H1 (cell line): ENCODE data around the gene SPTSSB. TPM values are rescaled to one million over a fixed set of nuclear protein-coding genes. Genes with fewer than 3 reads are reported as not detected.

Source experiments
- CTCF ChIA-PET: fragments of 300-600 bp; sonication (Branson Sonifier 250); formaldehyde crosslinking; loops from one replicate; lab custom pipeline; 2021; ENCODE audit not compliant: partially characterized antibody; lab: Charles Lee
- POLR2A ChIA-PET: fragments of 300-600 bp; sonication (Branson Sonifier 250); formaldehyde crosslinking; loops from one replicate; lab custom pipeline; 2021; ENCODE audit warnings: inconsistent platforms; ENCODE audit not compliant: partially characterized antibody; lab: Charles Lee
- DNase-seq, 2 experiments: peaks; one replicate each; pipeline versions ENCODE4 v3.0.0 to v3.0.0-alpha.2; 2010 to 2022; ENCODE audit warnings: low spot score in 2 of 2, low read depth in 1 of 2, mixed read lengths in 1 of 2
- FAIRE-seq: peaks from 2 replicates; lab custom pipeline; 2011; peaks lifted over from hg19 to GRCh38; lab: Jason Lieb, UNC
- H2AFZ ChIP-seq: 2 replicates; pipeline ENCODE4 v1.8.1; 2012; ENCODE audit warnings: low read length, inconsistent platforms
- H2AK5ac ChIP-seq: 2 replicates; pipeline ENCODE4 v1.6.1; 2013; ENCODE audit warnings: low read depth, low read length
- H2BK120ac ChIP-seq: replicated peaks from 2 replicates; pipeline ENCODE3; 2013; ENCODE audit warnings: low read depth, low read length, inconsistent platforms
- H2BK12ac ChIP-seq: 2 replicates; pipeline ENCODE4 v1.6.1; 2013; ENCODE audit warnings: low read depth, low read length
- H2BK15ac ChIP-seq: 2 replicates; pipeline ENCODE4 v1.6.1; 2013; ENCODE audit warnings: low read length
- H2BK20ac ChIP-seq: 2 replicates; pipeline ENCODE4 v1.6.1; 2013; ENCODE audit warnings: low read length
- H2BK5ac ChIP-seq: 2 replicates; pipeline ENCODE4 v1.6.1; 2013; ENCODE audit warnings: low read depth, low read length
- H3K14ac ChIP-seq: 2 replicates; pipeline ENCODE4 v1.6.1; 2013; ENCODE audit warnings: inconsistent platforms; ENCODE audit not compliant: insufficient read length
- H3K18ac ChIP-seq: 2 replicates; pipeline ENCODE4 v1.6.1; 2013; ENCODE audit warnings: low read length; ENCODE audit errors: extremely low read depth
- H3K23ac ChIP-seq: 2 replicates; pipeline ENCODE4 v1.6.1; 2013; ENCODE audit warnings: inconsistent platforms; ENCODE audit not compliant: insufficient read length
- H3K23me2 ChIP-seq: 2 replicates; pipeline ENCODE4 v1.6.1; 2013; ENCODE audit warnings: low read depth, low read length
- H3K27ac ChIP-seq: 2 replicates; pipeline ENCODE4 v1.6.1; 2011; ENCODE audit warnings: low read depth, low read length, inconsistent platforms
- H3K27me3 ChIP-seq, 4 experiments: replicated peaks in 1 of 4; 1 replicate in 1 of 4; 2 replicates in 3 of 4; pipeline versions ENCODE4 v1.6.1 to v1.8.1; 2011 to 2013; ENCODE audit warnings: low read length in 3 of 4, mild to moderate bottlenecking in 3 of 4, inconsistent platforms in 2 of 4, mixed read lengths in 2 of 4, moderate library complexity in 1 of 4; ENCODE audit not compliant: control insufficient read depth in 3 of 4, insufficient read depth in 3 of 4; ENCODE audit errors: extremely low read depth in 1 of 4
- H3K36me3 ChIP-seq, 4 experiments: 2 replicates each; pipeline versions ENCODE4 v1.6.1 to v1.8.1; 2011 to 2013; ENCODE audit warnings: mild to moderate bottlenecking in 4 of 4, low read length in 3 of 4, moderate library complexity in 2 of 4, control low read depth in 1 of 4, inconsistent platforms in 1 of 4; ENCODE audit not compliant: insufficient read depth in 4 of 4, control insufficient read depth in 2 of 4
- H3K4ac ChIP-seq: replicated peaks from 2 replicates; pipeline ENCODE3; 2013; ENCODE audit warnings: low read length, low read depth, mixed read lengths, inconsistent platforms; ENCODE audit not compliant: insufficient read length
- H3K4me1 ChIP-seq, 4 experiments: replicated peaks in 1 of 4; 1 replicate in 1 of 4; 2 replicates in 3 of 4; pipeline versions ENCODE4 v1.6.1 to v1.8.1; 2011 to 2013; ENCODE audit warnings: low read length in 3 of 4, inconsistent platforms in 2 of 4, mixed read lengths in 1 of 4; ENCODE audit not compliant: insufficient read depth in 4 of 4, control insufficient read depth in 3 of 4
- H3K4me2 ChIP-seq, 2 experiments: 2 replicates each; pipeline versions ENCODE4 v1.6.1 to v1.8.1; 2011 to 2013; ENCODE audit warnings: low read depth in 2 of 2, low read length in 2 of 2, control low read depth in 1 of 2, inconsistent platforms in 1 of 2, mild to moderate bottlenecking in 1 of 2; ENCODE audit not compliant: insufficient read depth in 1 of 2
- H3K4me3 ChIP-seq, 4 experiments: fragments of 200-600, 300-600 bp in 1 of 4; sonication (generic), shearing (Covaris generic), sonication (Bioruptor Twin) in 1 of 4; 2 replicates each; pipeline versions ENCODE4 v1.5.1 to v1.8.1; 2011 to 2016; ENCODE audit warnings: low read length in 4 of 4, low read depth in 3 of 4, control low read depth in 2 of 4, inconsistent platforms in 2 of 4, mild to moderate bottlenecking in 2 of 4, mixed read lengths in 1 of 4, moderate library complexity in 1 of 4; ENCODE audit not compliant: insufficient read depth in 2 of 4; ENCODE audit errors: extremely low read depth in 1 of 4
- H3K56ac ChIP-seq: replicated peaks from 2 replicates; pipeline ENCODE3; 2013; ENCODE audit warnings: low read depth, mild to moderate bottlenecking, mixed read lengths, low read length, inconsistent platforms; ENCODE audit not compliant: insufficient read length
- H3K79me1 ChIP-seq: 2 replicates; pipeline ENCODE4 v1.6.1; 2013; ENCODE audit warnings: low read depth, low read length, control low read depth
- H3K79me2 ChIP-seq, 2 experiments: 2 replicates each; pipeline versions ENCODE4 v1.6.1 to v1.8.1; 2012 to 2013; ENCODE audit warnings: low read length in 2 of 2, mild to moderate bottlenecking in 2 of 2, inconsistent platforms in 1 of 2; ENCODE audit not compliant: insufficient read depth in 2 of 2, control insufficient read depth in 1 of 2
- H3K9ac ChIP-seq, 4 experiments: replicated peaks in 1 of 4; 1 replicate in 1 of 4; 2 replicates in 3 of 4; pipeline versions ENCODE4 v1.6.1 to v1.8.1; 2011 to 2013; ENCODE audit warnings: low read depth in 3 of 4, low read length in 3 of 4, control low read depth in 2 of 4, mild to moderate bottlenecking in 2 of 4, moderate library complexity in 2 of 4, inconsistent platforms in 1 of 4; ENCODE audit errors: extremely low read depth in 1 of 4
- H3K9me3 ChIP-seq, 2 experiments: 2 replicates each; pipeline versions ENCODE4 v1.6.1 to v1.8.1; 2012 to 2013; ENCODE audit warnings: mild to moderate bottlenecking in 2 of 2, moderate library complexity in 2 of 2, control low read depth in 1 of 2, inconsistent platforms in 1 of 2, low read depth in 1 of 2, low read length in 1 of 2, mixed read lengths in 1 of 2; ENCODE audit not compliant: insufficient read depth in 2 of 2
- H4K20me1 ChIP-seq, 2 experiments: replicated peaks in 1 of 2; 2 replicates each; pipeline versions ENCODE3 to v1.8.1; 2011 to 2013; ENCODE audit warnings: inconsistent platforms in 2 of 2, low read length in 2 of 2, mild to moderate bottlenecking in 1 of 2; ENCODE audit not compliant: insufficient read depth in 2 of 2, control insufficient read depth in 1 of 2
- H4K5ac ChIP-seq: 2 replicates; pipeline ENCODE4 v1.6.1; 2013; ENCODE audit warnings: low read length, low read depth, mixed read lengths, inconsistent platforms; ENCODE audit not compliant: insufficient read length
- H4K8ac ChIP-seq: 2 replicates; pipeline ENCODE4 v1.8.0; 2013; ENCODE audit warnings: mild to moderate bottlenecking, moderate library complexity, low read length, inconsistent platforms; ENCODE audit not compliant: insufficient read depth; ENCODE audit errors: extremely low read depth
- H4K91ac ChIP-seq: replicated peaks from 2 replicates; pipeline ENCODE3; 2013; ENCODE audit warnings: low read length, mixed read lengths, inconsistent platforms; ENCODE audit not compliant: insufficient read length
- ASH2L ChIP-seq: fragments of 200-600, 300-600 bp; sonication (generic); IDR thresholded peaks from one replicate; pipeline ENCODE4 v1.7.1; 2017; ENCODE audit warnings: low read length
- CBX5 ChIP-seq: fragments of 300-800, 300-1000 bp; sonication (generic); IDR thresholded peaks from 2 replicates; pipeline ENCODE4 v1.7.1; 2016; ENCODE audit warnings: antibody characterized with exemption, low read length, low read depth
- CTBP2 ChIP-seq: IDR thresholded peaks from 2 replicates; pipeline ENCODE4 v1.7.0; 2011; ENCODE audit warnings: borderline replicate concordance, mild to moderate bottlenecking, moderate library complexity, mixed read lengths, low read length; ENCODE audit not compliant: insufficient read depth, insufficient read length
- FOSL1 ChIP-seq: IDR thresholded peaks from 2 replicates; pipeline ENCODE4 v1.6.1; 2011; ENCODE audit warnings: mild to moderate bottlenecking, low read depth, low read length, moderate library complexity; ENCODE audit not compliant: insufficient read depth
- GABPA ChIP-seq: IDR thresholded peaks from 2 replicates; pipeline ENCODE4 v1.6.1; 2011; ENCODE audit warnings: mild to moderate bottlenecking, low read length, moderate library complexity, borderline replicate concordance; ENCODE audit not compliant: insufficient read depth
- HDAC6 ChIP-seq: IDR thresholded peaks from one replicate; pipeline ENCODE4 v1.7.1; 2012; ENCODE audit warnings: low read depth, mild to moderate bottlenecking, inconsistent platforms, low read length, moderate library complexity
- JUN ChIP-seq: IDR thresholded peaks from 2 replicates; pipeline ENCODE4 v1.6.1; 2011; ENCODE audit warnings: low read depth, mild to moderate bottlenecking, improper control_type of control experiment, low read length
- NRF1 ChIP-seq: IDR thresholded peaks from 2 replicates; pipeline ENCODE4 v1.6.1; 2011; ENCODE audit warnings: mild to moderate bottlenecking, low read depth, low read length, improper control_type of control experiment
- POU5F1 ChIP-seq: IDR thresholded peaks from 2 replicates; pipeline ENCODE4 v1.6.1; 2011; ENCODE audit warnings: low read depth, mild to moderate bottlenecking, low read length, moderate library complexity
- RAD21 ChIP-seq, 2 experiments: IDR thresholded peaks in 1 of 2; conservative IDR thresholded peaks in 1 of 2; 2 replicates each; pipeline ENCODE4 v1.6.1; 2011; ENCODE audit warnings: low read depth in 2 of 2, low read length in 2 of 2, improper control_type of control experiment in 1 of 2, inconsistent platforms in 1 of 2, mild to moderate bottlenecking in 1 of 2, moderate library complexity in 1 of 2
- SIN3A ChIP-seq, 2 experiments: IDR thresholded peaks in 1 of 2; conservative IDR thresholded peaks in 1 of 2; 2 replicates each; pipeline ENCODE4 v1.6.1; 2011 to 2012; ENCODE audit warnings: low read length in 2 of 2, improper control_type of control experiment in 1 of 2, low read depth in 1 of 2, mild to moderate bottlenecking in 1 of 2
- SP2 ChIP-seq: IDR thresholded peaks from 2 replicates; pipeline ENCODE4 v1.6.1; 2012; ENCODE audit warnings: mild to moderate bottlenecking, low read length, inconsistent platforms
- WGBS, 2 experiments: shearing (Covaris generic) in 1 of 2; methylation state at CpG; one replicate each; pipeline versions ENCODE4 v1.1.6 to v1.1.7; 2013 to 2015; ENCODE audit warnings: low lambda C conversion rate in 2 of 2, mixed read lengths in 2 of 2, inconsistent platforms in 1 of 2, low coverage in 1 of 2, missing lambda C conversion rate in 1 of 2; ENCODE audit not compliant: insufficient replicate concordance in 2 of 2, insufficient coverage in 1 of 2, insufficient read length in 1 of 2; ENCODE audit errors: extremely low coverage in 1 of 2, missing lambda C conversion rate in 1 of 2; 5-methylcytosine and 5-hydroxymethylcytosine counted together
- polyA plus RNA-seq, 7 experiments: library from polyadenylated mRNA; depleted of rRNA in 3 of 7; stranded (reverse) in 5 of 7; unstranded in 2 of 7; fragments of >200 nt in 5 of 7; fragments of 200-250 nt in 2 of 7; gene quantifications; 1 replicate in 5 of 7; 2 replicates in 1 of 7; 4 replicates in 1 of 7; pipeline versions ENCODE4 v1.2.1 to v1.2.3, GENCODE V29; 2011 to 2013; ENCODE audit warnings: missing spikeins in 2 of 7, mixed read lengths in 2 of 7
- total RNA-seq: library from RNA; stranded (reverse); fragmentation: NEBNext Ultra II Directional; extraction: Animal tissue kit (Norgen Biotek cat#: 25700); gene quantifications from 2 replicates; pipeline ENCODE4 v1.2.1, GENCODE V29; 2021

The SPTSSB gene
- total and polyA plus RNA-seq, 2 of the 8 experiments (the other 6 are each of a cell fraction or from before 2014, with no cell fraction given) = 33.4 to 52.5 TPM

GRCh38 chr3:161310649-161311423 lies 60.5 kb downstream of the SPTSSB start:
- Histone ChIP-seq H3K79me1 (no peaks in the 10 kb centered on the region), H3K79me2 (no peaks in the 10 kb centered on the region), H2AFZ (no peak overlapping the region), H2BK20ac (no peak overlapping the region), H2BK12ac (no peak overlapping the region), H3K9ac (no peak overlapping the region), H3K27me3 (no peaks in the 10 kb centered on the region), H3K56ac (no peak overlapping the region), H2BK15ac (no peak overlapping the region), H3K9me3 (0 out of 4 replicates have a peak, but pooled peaks cover 0 to 2% of the 10 kb centered on the region in 2 experiments), H3K36me3 (no peaks in the 10 kb centered on the region), H3K4ac (no peak overlapping the region), H3K14ac (no peak overlapping the region), H3K27ac (no peak overlapping the region), H4K91ac (no peak overlapping the region), H4K20me1 (no peaks in the 10 kb centered on the region), H3K23me2 (no peaks in the 10 kb centered on the region), H2BK120ac (no peak overlapping the region), H3K4me2 (no peak overlapping the region), H3K4me1 (no peaks in the 10 kb centered on the region; a peak in 1 of 7 replicates), H3K23ac (no peak overlapping the region), H2BK5ac (no peak overlapping the region), H3K4me3 (no peak overlapping the region), H2AK5ac (no peak overlapping the region), H4K8ac (no peak overlapping the region), H4K5ac (no peak overlapping the region), H3K18ac (no peak overlapping the region)
- no peak for FAIRE-seq
- ChIA-PET POLR2A (no interaction called here), CTCF (interaction anchor here (1.3 to 6.9 kb wide), 2 partner anchors 9 to 19 kb away, joined by 5 to 54 read pairs; no protein-coding TSS in a partner anchor)
- 80% methylated on average over 5 of the region's 5 CpGs; no CpG with 5 or more reads in 1 of the 2 experiments for WGBS, 2 experiments
- no peak for DNase-seq
- TF ChIP-seq SIN3A (conservative IDR thresholded peaks at IDR 0.05 in 1 of 2, IDR thresholded peaks at IDR 0.05 in 1 of 2; ENCODE audit: low read depth in 1 of 2, low read length in 2 of 2) = no peak
- no peak for TF ChIP-seq ASH2L
- TF ChIP-seq SP2 = no peak
- TF ChIP-seq CTBP2 = no peak
- no peak for TF ChIP-seq HDAC6
- TF ChIP-seq FOSL1 = no peak
- TF ChIP-seq JUN = no peak
- TF ChIP-seq NRF1 = no peak
- TF ChIP-seq GABPA = no peak
- TF ChIP-seq POU5F1 = no peak
- no peak for TF ChIP-seq RAD21 (IDR thresholded peaks at IDR 0.05 in 1 of 2, conservative IDR thresholded peaks at IDR 0.05 in 1 of 2; ENCODE audit: low read depth in 2 of 2, low read length in 2 of 2)
- TF ChIP-seq CBX5 = no peak
